H9 (cell line): ENCODE measurements around the gene MIEF2. TPM values are rescaled to one million over a fixed set of nuclear protein-coding genes. Genes with fewer than 3 reads are reported as not detected.

Experiments
- DNase-seq: peaks from one replicate; pipeline ENCODE4 v3.0.0-alpha.2; 2017
- H2AFZ ChIP-seq: one replicate; pipeline ENCODE4 v1.6.1; 2013; ENCODE audit warnings: mild to moderate bottlenecking, low read length, control low read depth, moderate library complexity
- H2AK5ac ChIP-seq: 2 replicates; pipeline ENCODE4 v1.6.1; 2013; ENCODE audit warnings: low read length, control low read depth, mixed read lengths; ENCODE audit not compliant: insufficient read length
- H2BK120ac ChIP-seq: one replicate; pipeline ENCODE4 v1.6.1; 2013; ENCODE audit warnings: low read depth, mild to moderate bottlenecking, low read length, control low read depth, inconsistent platforms; ENCODE audit not compliant: poor library complexity, severe bottlenecking
- H2BK12ac ChIP-seq: 2 replicates; pipeline ENCODE4 v1.6.1; 2013; ENCODE audit warnings: low read length, control low read depth, mixed read lengths, low read depth; ENCODE audit not compliant: insufficient read length
- H2BK15ac ChIP-seq: 2 replicates; pipeline ENCODE4 v1.6.1; 2013; ENCODE audit warnings: low read depth, low read length, control low read depth
- H2BK20ac ChIP-seq: one replicate; pipeline ENCODE4 v1.6.1; 2013; ENCODE audit warnings: low read depth, mild to moderate bottlenecking, low read length, control low read depth, inconsistent platforms; ENCODE audit not compliant: poor library complexity, severe bottlenecking
- H2BK5ac ChIP-seq: 2 replicates; pipeline ENCODE4 v1.6.1; 2013; ENCODE audit warnings: low read length, control low read depth, mixed read lengths; ENCODE audit not compliant: insufficient read length
- H3K14ac ChIP-seq: 2 replicates; pipeline ENCODE4 v1.6.1; 2013; ENCODE audit warnings: low read length, control low read depth; ENCODE audit not compliant: insufficient read depth
- H3K18ac ChIP-seq: 2 replicates; pipeline ENCODE4 v1.6.1; 2013; ENCODE audit warnings: low read depth, mild to moderate bottlenecking, mixed read lengths, low read length, control low read depth; ENCODE audit not compliant: insufficient read length
- H3K23ac ChIP-seq: 2 replicates; pipeline ENCODE4 v1.6.1; 2013; ENCODE audit warnings: low read length, control low read depth, mixed read lengths, low read depth; ENCODE audit not compliant: insufficient read length
- H3K23me2 ChIP-seq: 2 replicates; pipeline ENCODE4 v1.6.1; 2013; ENCODE audit warnings: low read depth, mild to moderate bottlenecking, mixed read lengths, low read length, control low read depth; ENCODE audit not compliant: insufficient read length, poor library complexity, severe bottlenecking
- H3K27ac ChIP-seq: 2 replicates; pipeline ENCODE4 v1.5.1; 2013; ENCODE audit warnings: low read length, control low read depth, mixed read lengths, low read depth; ENCODE audit not compliant: insufficient read length
- H3K27me3 ChIP-seq: 2 replicates; pipeline ENCODE4 v1.6.1; 2013; ENCODE audit warnings: low read length, control low read depth, inconsistent platforms; ENCODE audit not compliant: insufficient read depth
- H3K4ac ChIP-seq: 2 replicates; pipeline ENCODE4 v1.6.1; 2013; ENCODE audit warnings: low read depth, mild to moderate bottlenecking, control low read depth, inconsistent platforms, low read length, moderate library complexity
- H3K4me1 ChIP-seq: 2 replicates; pipeline ENCODE4 v1.6.1; 2013; ENCODE audit warnings: low read length, control low read depth, inconsistent platforms; ENCODE audit not compliant: insufficient read depth
- H3K4me2 ChIP-seq: 2 replicates; pipeline ENCODE4 v1.6.1; 2013; ENCODE audit warnings: low read length, control low read depth, mixed read lengths; ENCODE audit not compliant: insufficient read length, insufficient read depth
- H3K56ac ChIP-seq: 2 replicates; pipeline ENCODE4 v1.6.1; 2013; ENCODE audit warnings: low read depth, mild to moderate bottlenecking, mixed read lengths, low read length, control low read depth; ENCODE audit not compliant: insufficient read length
- H3K79me1 ChIP-seq: 2 replicates; pipeline ENCODE4 v1.6.1; 2013; ENCODE audit warnings: low read depth, mild to moderate bottlenecking, moderate library complexity, low read length, control low read depth, inconsistent platforms; ENCODE audit not compliant: insufficient read depth, poor library complexity, severe bottlenecking
- H3K79me2 ChIP-seq: 2 replicates; pipeline ENCODE4 v1.6.1; 2013; ENCODE audit warnings: low read length, control low read depth, inconsistent platforms; ENCODE audit not compliant: insufficient read depth
- H3K9ac ChIP-seq: 2 replicates; pipeline ENCODE4 v1.6.1; 2013; ENCODE audit warnings: low read length, control low read depth, mixed read lengths; ENCODE audit not compliant: insufficient read length; ENCODE audit errors: extremely low read depth
- H3K9me3 ChIP-seq: one replicate; pipeline ENCODE4 v1.6.1; 2013; ENCODE audit warnings: low read depth, low read length, inconsistent platforms; ENCODE audit not compliant: control insufficient read depth
- H3T11ph ChIP-seq: one replicate; pipeline ENCODE4 v1.6.1; 2013; ENCODE audit warnings: mild to moderate bottlenecking, low read length, control low read depth, inconsistent platforms
- H4K20me1 ChIP-seq: one replicate; pipeline ENCODE4 v1.6.1; 2013; ENCODE audit not compliant: control insufficient read depth, insufficient read length, insufficient read depth
- H4K5ac ChIP-seq: 2 replicates; pipeline ENCODE4 v1.6.1; 2013; ENCODE audit warnings: low read depth, mild to moderate bottlenecking, mixed read lengths, low read length, control low read depth; ENCODE audit not compliant: insufficient read length
- H4K8ac ChIP-seq: replicated peaks from 2 replicates; pipeline ENCODE4 v1.6.1; 2013; ENCODE audit warnings: low read length, control low read depth, mixed read lengths, low read depth; ENCODE audit not compliant: insufficient read length
- H4K91ac ChIP-seq: 2 replicates; pipeline ENCODE4 v1.6.1; 2013; ENCODE audit warnings: low read depth, mild to moderate bottlenecking, moderate library complexity, mixed read lengths, low read length, control low read depth; ENCODE audit not compliant: insufficient read length
- H3K27ac Mint-ChIP-seq, 3 experiments: 2 replicates in 2 of 3; 3 replicates in 1 of 3; pipeline ENCODE4 v1.8.0; 2020 to 2021; ENCODE audit warnings: mixed read lengths in 3 of 3, mild to moderate bottlenecking in 1 of 3, moderate library complexity in 1 of 3
- H3K27me3 Mint-ChIP-seq: 2 replicates; pipeline ENCODE4 v1.8.0; 2021; ENCODE audit warnings: low read depth, mild to moderate bottlenecking, moderate library complexity, mixed read lengths
- H3K36me3 Mint-ChIP-seq, 3 experiments: 2 replicates in 2 of 3; 3 replicates in 1 of 3; pipeline ENCODE4 v1.8.0; 2020 to 2021; ENCODE audit warnings: low read depth in 3 of 3, mixed read lengths in 3 of 3; ENCODE audit not compliant: insufficient read depth in 1 of 3
- H3K4me1 Mint-ChIP-seq, 2 experiments: 2 replicates each; pipeline ENCODE4 v1.8.0; 2020; ENCODE audit warnings: mixed read lengths in 2 of 2
- H3K4me3 Mint-ChIP-seq, 2 experiments: 2 replicates in 1 of 2; 3 replicates in 1 of 2; pipeline ENCODE4 v1.8.0; 2020 to 2021; ENCODE audit warnings: mild to moderate bottlenecking in 2 of 2, mixed read lengths in 2 of 2, moderate library complexity in 1 of 2
- H3K9me3 Mint-ChIP-seq, 2 experiments: 2 replicates in 1 of 2; 3 replicates in 1 of 2; pipeline ENCODE4 v1.8.0; 2020; ENCODE audit warnings: mild to moderate bottlenecking in 2 of 2, mixed read lengths in 2 of 2, moderate library complexity in 1 of 2
- WGBS: extraction: QIAGEN DNeasy Blood & Tissue Kit; methylation state at CpG from one replicate; pipeline ENCODE4 v1.1.7; 2013; ENCODE audit warnings: missing lambda C conversion rate, low lambda C conversion rate, mixed read lengths; ENCODE audit not compliant: insufficient read length; ENCODE audit errors: extremely low coverage; 5-methylcytosine and 5-hydroxymethylcytosine counted together
- total RNA-seq: library from RNA; stranded (reverse); gene quantifications from 2 replicates; pipeline ENCODE4 v1.2.1, GENCODE V29; 2021
- TF ChIP-seq, protein P1 (sequence below): fragments of 200-600 bp; sonication (generic); conservative IDR thresholded peaks from 3 replicates; pipeline ENCODE4 v1.8.0; 2021; ENCODE audit warnings: antibody characterized with exemption, mild to moderate bottlenecking

MIEF2 gene
- total RNA-seq, 1 experiment from 2014 or later, result 10.3 TPM

- peaks cover 14 to 21% of the 10 kb centered on the region in 2 experiments for H3K4me1 Mint-ChIP-seq
- no peak for DNase-seq
- Histone ChIP-seq H3K18ac (no peak overlapping the region), H3K79me2 (no peaks in the 10 kb centered on the region), H3K9me3 (no peaks in the 10 kb centered on the region), H3K56ac (no peak overlapping the region), H3K79me1 (no peaks in the 10 kb centered on the region), H3K4me1 (no peaks in the 10 kb centered on the region), H2BK5ac (no peak overlapping the region), H3K14ac (no peak overlapping the region), H3K9ac (no peak overlapping the region), H2AFZ (no peak overlapping the region), H2AK5ac (no peak overlapping the region), H3K27ac (no peak overlapping the region), H2BK20ac (no peak overlapping the region), H4K5ac (no peak overlapping the region), H3K4me2 (no peak overlapping the region), H3T11ph (no peak overlapping the region), H4K20me1 (no peaks in the 10 kb centered on the region), H3K23me2 (peaks cover 8% of the 10 kb centered on the region), H2BK12ac (no peak overlapping the region), H3K27me3 (no peaks in the 10 kb centered on the region), H4K8ac (no peak overlapping the region), H4K91ac (no peak overlapping the region), H2BK120ac (no peak overlapping the region), H3K4ac (no peak overlapping the region), H2BK15ac (no peak overlapping the region), H3K23ac (no peak overlapping the region)
- H3K27me3 Mint-ChIP-seq, result no peaks in the 10 kb centered on the region; the same call in 1 of the 2 replicates
- H3K27ac Mint-ChIP-seq, result no peak overlapping the region
- TF ChIP-seq, protein P1, sequence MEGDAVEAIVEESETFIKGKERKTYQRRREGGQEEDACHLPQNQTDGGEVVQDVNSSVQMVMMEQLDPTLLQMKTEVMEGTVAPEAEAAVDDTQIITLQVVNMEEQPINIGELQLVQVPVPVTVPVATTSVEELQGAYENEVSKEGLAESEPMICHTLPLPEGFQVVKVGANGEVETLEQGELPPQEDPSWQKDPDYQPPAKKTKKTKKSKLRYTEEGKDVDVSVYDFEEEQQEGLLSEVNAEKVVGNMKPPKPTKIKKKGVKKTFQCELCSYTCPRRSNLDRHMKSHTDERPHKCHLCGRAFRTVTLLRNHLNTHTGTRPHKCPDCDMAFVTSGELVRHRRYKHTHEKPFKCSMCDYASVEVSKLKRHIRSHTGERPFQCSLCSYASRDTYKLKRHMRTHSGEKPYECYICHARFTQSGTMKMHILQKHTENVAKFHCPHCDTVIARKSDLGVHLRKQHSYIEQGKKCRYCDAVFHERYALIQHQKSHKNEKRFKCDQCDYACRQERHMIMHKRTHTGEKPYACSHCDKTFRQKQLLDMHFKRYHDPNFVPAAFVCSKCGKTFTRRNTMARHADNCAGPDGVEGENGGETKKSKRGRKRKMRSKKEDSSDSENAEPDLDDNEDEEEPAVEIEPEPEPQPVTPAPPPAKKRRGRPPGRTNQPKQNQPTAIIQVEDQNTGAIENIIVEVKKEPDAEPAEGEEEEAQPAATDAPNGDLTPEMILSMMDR, result no peak
- no peaks in the 10 kb centered on the region for H3K9me3 Mint-ChIP-seq
- H3K4me3 Mint-ChIP-seq, result peak overlapping the region in 1 of 2 experiments; percentile 46; a peak in 3 of 5 replicates
- no CpG with 5 or more reads among the region's 12 CpGs for WGBS
- peaks cover 4 to 17% (median 10%) of the 10 kb centered on the region in 3 experiments for H3K36me3 Mint-ChIP-seq
Measured at GRCh38 chr17:18262641-18263040, 2.2 kb downstream of the MIEF2 start.
